GM12892 (cell line): ENCODE results near the gene SMIM41.

Experiments used
- POLR2A ChIP-seq: IDR thresholded peaks from 2 replicates; pipeline ENCODE4 v1.6.1; 2011; ENCODE audit warnings: low read depth, low read length, control low read depth
- POLR2AphosphoS5 ChIP-seq: IDR thresholded peaks from 2 replicates; pipeline ENCODE4 v1.6.1; 2011; ENCODE audit warnings: low read depth, low read length, control low read depth
- TAF1 ChIP-seq: IDR thresholded peaks from 2 replicates; pipeline ENCODE4 v1.6.1; 2011; ENCODE audit warnings: low read depth, mild to moderate bottlenecking, control low read depth, low read length, borderline replicate concordance

GRCh38 chr12:52037248-52037861, 42.1 kb upstream of the SMIM41 start:
- TF ChIP-seq POLR2A (no peak), POLR2AphosphoS5 (no peak), TAF1 (no peak)
